Measurements from ENCODE around the gene CYTH1.

CYTH1 gene

GRCh38 chr17:78731904-78732303 lies 50.2 kb downstream of the CYTH1 start:
- no peak for DNase-seq

DNA sequence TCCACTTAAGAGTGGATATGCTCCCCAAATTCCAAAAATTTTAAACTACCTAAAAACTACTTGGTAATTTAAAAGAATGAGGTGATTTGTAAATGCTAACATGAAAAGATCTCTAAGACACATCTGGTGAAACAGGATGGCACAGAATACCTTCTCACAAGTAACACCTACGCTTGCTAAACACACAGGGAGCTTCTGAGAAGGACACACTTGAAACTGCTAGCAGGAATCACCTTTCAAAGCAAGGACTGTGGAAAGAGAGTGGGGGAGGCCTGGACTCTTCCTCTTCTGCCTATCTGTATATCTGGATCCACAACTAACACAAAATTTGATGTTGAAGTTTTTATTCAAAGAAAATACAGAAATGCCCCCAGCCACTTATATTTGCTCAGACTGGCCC lies 52.4 kb downstream of the CYTH1 start:
- DNase-seq, result no peak

- DNase-seq, result no peak
These were observed 53.6 kb downstream of the CYTH1 start for GRCh38 chr17:78728495-78728894.

DNA sequence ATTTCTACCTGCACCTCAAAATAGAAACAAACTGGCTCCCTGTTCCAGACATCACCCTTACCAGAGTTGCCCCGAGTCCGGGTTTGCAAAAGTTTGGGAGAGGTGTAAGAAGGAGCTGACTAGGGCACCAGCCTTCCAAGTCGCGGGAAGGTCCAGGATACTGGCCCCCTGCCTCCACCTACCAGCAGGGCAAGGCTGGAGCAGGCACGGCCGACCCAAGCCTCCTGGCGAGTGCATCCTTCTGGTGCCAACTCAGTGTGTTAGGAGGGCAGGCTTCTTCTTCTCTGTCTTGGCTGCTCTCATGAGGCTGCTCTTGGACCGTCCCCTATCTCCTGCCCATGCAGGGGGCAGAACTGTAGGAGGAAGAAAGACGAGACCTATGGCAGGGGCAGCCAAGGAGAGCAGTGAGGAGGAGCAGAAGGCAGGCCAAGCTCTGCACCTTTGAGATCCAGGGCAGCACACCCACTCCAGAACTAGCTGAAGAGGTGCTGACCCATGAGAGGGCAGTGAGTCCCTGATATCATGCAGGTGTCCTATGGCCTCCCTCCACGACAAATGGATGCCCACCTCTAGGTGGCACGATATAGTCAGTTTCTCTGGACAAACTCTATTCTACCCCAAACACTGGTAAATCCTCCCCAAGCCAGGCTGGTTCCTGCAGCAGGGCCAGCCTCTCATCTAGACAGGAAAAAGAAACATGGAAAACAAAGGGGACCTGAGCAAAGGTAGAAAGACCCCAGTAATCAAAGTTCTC lies 54.4 kb downstream of the CYTH1 start:
- DNase-seq, result no peak

GRCh38 chr17:78727057-78727456 lies 55.0 kb downstream of the CYTH1 start:
- DNase-seq, result no peak

- DNase-seq, result no peak
These were observed 55.6 kb downstream of the CYTH1 start for GRCh38 chr17:78726513-78726912.

GRCh38 chr17:78725448-78726021 lies 56.5 kb downstream of the CYTH1 start:
- no peak for DNase-seq

GRCh38 chr17:78724999-78725398 lies 57.1 kb downstream of the CYTH1 start:
- DNase-seq, result no peak

DNA sequence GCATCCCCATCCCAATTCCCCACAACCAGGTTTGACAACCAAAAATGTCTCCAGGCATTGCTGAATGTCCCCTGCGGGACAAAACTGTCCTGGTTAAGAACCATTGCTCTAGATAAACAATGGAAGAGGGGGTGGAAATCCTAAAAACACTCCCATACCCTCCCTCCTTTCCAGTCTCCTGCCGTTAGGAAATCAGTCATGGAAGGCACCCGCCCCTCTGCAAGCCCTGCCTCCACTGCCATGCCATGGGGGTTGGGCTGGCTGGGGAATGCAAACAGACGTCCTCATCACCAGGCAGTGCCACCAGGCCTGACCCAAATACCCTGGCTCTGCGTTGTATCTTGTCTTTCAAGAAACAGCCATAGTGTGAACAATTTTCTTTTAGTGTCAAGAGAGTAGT lies 57.5 kb downstream of the CYTH1 start:
- no peak for DNase-seq

DNA sequence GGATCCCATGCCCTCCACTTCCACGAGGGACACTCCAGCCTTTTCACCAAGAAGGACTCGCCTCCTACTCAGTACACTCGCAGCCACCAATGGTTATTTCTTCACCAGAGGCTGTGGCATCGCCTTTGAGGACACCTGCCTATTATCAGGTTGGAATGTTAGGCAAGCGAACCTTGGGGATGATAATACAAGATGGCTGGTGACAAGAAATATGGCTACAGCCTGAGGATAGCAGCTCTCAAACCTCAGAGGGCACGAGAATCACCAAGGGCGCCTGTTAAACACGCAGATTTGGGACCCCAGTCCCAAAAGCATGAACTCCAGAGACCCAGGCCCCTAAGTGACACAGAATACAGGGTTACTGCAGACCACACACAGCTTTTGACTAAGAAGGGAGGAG lies 58.1 kb downstream of the CYTH1 start:
- DNase-seq, result no peak

DNA sequence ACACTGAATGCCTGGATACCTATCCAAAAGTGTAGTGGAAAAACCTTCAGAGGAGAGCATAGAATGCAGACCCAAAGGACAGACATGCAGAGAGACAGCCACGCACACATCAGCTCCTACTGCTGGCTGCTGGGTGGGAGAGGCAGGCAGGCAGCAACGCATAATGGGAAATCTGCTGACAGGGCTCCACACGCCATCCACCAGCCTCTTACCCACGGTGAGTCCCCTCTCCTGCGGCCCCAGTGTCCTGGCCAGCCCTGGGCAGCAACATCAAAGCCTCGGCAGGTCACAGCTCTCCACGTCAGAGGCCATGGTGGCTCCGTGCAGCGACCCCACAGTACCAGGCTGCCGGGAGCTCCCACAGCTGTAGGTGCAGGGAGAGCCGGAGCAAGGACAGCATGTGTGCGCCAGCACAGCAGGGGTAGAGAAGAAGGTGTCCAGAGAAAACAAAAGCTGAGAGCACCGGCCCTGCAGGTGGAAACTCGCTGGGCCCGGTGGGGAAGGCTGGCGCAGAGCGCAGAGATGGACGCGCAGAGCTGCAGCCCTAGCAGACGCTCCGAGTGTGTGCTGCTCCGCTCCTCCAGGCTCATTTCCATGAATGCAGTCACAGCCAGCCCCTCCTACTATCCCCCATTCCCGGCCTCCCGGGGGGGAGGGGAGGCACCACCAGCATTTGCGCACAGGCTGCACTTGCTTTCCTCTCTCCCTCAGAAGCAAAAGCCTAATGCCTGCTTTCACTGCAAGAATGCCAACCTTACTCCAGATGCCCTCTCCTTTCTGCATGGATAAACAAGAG lies 58.9 kb downstream of the CYTH1 start:
- DNase-seq, result no peak

- no peak for DNase-seq
These were observed 59.8 kb downstream of the CYTH1 start for GRCh38 chr17:78722246-78722761.

GRCh38 chr17:78719630-78720298 lies 62.3 kb downstream of the CYTH1 start:
- DNase-seq, result no peak

- peak in 1 of 2 experiments; percentile 6 for DNase-seq
These were observed 63.4 kb downstream of the CYTH1 start for GRCh38 chr17:78718575-78719208.

GRCh38 chr17:78717431-78717980 lies 64.6 kb downstream of the CYTH1 start:
- no peak for DNase-seq

DNA sequence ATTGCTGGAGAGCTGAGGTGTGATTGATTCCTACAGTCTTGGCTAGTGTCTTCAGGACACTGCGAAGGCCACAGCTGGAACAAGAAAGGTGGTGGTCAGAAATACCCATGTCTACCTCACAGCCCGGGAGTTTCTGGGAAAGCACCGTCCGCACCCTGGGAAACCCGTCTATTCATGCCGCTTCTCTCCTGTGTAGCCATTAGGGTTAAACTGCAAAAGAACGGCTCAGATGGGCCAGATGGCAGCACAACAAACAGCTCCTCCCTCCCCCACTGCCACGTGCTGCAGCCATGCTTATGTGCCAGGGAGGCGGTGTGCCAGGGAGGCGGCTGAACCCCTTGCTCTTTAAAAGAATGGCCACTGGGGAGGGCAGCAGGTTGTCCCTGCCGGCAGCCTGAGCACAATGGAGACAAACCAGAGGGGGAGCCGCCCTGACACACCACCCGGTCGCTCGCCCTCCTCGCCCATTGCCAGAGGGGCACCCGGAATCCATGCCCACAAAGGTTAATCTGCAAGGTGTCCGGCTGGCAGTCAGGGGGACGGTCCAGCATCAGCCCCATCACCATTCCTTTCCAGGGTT lies 65.2 kb downstream of the CYTH1 start:
- no peak for DNase-seq

- no peak for DNase-seq
These were observed 65.8 kb downstream of the CYTH1 start for GRCh38 chr17:78716292-78716691.

- DNase-seq, result no peak
These were observed 66.2 kb downstream of the CYTH1 start for GRCh38 chr17:78715876-78716275.

- no peak for DNase-seq
These were observed 66.9 kb downstream of the CYTH1 start for GRCh38 chr17:78715000-78715771.

DNA sequence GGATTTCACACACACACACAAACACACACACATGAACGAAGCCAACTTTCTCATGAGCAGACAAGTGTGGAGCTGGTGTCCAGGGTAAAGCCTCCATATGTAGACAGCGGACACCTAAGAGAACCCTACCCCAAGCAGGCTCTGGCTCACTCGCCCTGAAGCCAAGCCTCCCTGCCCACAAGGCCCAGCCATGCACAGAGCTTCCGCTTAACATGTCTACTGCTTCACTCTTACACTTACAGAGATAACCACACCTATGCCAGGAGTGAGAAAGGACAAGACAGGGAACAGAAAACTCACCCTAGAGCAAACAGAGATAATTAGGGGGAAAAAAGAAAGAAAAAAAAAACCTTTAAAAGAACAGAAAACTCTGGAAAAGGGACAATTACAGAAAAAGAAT lies 67.5 kb downstream of the CYTH1 start:
- no peak for DNase-seq

DNA sequence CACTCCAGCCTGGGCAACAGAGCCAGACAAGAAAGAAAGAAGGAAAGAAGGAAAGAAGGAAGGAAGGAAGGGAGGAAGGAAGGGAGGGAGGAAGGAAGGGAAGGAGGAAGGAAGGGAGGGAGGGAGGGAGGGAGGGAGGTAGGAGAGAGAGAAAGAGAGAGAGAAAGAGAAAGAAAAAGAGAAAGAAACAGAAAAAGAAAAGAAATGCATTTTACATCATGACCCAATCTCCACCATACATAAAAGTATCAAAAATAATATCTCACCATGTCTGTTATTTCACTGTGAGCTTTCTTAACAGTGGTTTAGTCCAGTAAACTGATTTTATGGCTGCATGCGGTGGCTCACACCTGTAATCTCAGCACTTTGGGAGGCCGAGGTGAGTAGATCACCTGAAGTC lies 70.0 kb downstream of the CYTH1 start:
- no peak for DNase-seq
